ENCODE data around the gene C16orf95. TPM values are rescaled to one million over a fixed set of nuclear protein-coding genes. Genes with fewer than 3 reads are reported as not detected.

C16orf95 gene
- total RNA-seq, 1 experiment from 2014 or later, result 12.0 TPM

DNA sequence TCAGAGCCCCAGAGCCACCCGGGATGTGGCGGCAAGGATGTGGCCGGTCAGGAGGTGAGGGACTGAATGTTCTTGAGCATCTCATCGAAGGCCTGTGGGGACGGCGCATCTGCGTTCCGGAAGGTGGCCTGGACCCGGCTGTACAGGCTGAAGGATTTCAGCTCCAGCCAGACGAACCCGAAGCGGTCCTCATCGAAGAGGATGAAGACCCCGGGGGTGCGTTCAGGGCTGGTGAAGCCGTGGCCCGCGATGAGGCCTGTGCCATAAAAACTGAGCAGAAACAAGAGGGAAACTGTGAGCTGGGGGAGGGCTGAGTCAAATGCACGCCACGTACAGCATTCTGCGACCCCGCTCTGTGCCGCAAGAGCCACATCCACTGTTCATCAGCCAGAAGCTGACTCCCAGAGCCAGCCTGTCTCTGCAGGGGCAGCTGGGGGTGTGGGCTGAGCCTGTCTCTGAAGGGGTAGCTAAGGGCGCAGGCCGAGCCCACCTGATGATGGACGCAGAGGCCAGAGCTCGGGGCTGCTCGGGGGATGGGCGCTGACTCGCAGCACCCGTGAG is 14.1 kb upstream of the C16orf95 start:
- Histone ChIP-seq H3K27me3 (ENCODE audit: low read length) (no peaks in the 10 kb centered on the region), H3K9ac (ENCODE audit: low read length) (no peak overlapping the region), H3K9me2 (replicated peaks; ENCODE audit: insufficient read depth, low read length) (no peaks in the 10 kb centered on the region), H3K4me2 (ENCODE audit: low read depth, low read length, poor library complexity, severe bottlenecking) (no peak overlapping the region), H2AFZ (ENCODE audit: low read length) (no peak overlapping the region), H3K4me1 (ENCODE audit: low read length) (no peaks in the 10 kb centered on the region; the same call in 1 of the 2 replicates), H3K9me3 (ENCODE audit: low read length) (no peaks in the 10 kb centered on the region), H3K36me3 (ENCODE audit: insufficient read depth, low read length) (no peaks in the 10 kb centered on the region; the same call in 1 of the 2 replicates), H3K79me2 (ENCODE audit: low read length) (peaks cover 8% of the 10 kb centered on the region), H4K20me1 (ENCODE audit: insufficient read depth, low read depth, low read length) (peaks cover 11% of the 10 kb centered on the region; the same call in 1 of the 2 replicates), H3K4me3 (ENCODE audit: low read length) (no peak overlapping the region), H3K27ac (ENCODE audit: low read length) (no peak overlapping the region)
- DNase-seq, result no peak

DNA sequence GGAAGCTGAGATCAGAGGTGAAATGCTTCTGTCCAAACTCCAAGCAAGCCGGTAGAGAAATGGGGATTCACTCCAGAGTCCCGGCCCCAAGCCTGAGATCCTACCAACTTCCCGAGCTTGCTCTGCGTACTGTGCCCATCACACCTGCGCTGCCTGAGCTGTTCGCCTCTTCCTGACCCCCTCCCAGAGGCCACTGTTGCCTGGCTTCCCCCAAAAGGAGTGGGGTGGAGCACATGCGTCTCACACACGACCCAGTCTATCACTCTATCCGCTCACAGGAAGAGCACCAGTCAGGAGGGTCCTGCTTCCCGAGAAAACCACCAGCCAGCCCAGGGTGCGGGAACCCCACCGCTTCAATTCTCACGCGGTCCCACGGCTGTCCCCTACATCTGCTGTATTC is 13.5 kb upstream of the C16orf95 start:
- no peak for DNase-seq
- Histone ChIP-seq H3K27me3 (ENCODE audit: low read length) (no peaks in the 10 kb centered on the region), H2AFZ (ENCODE audit: low read length) (no peak overlapping the region), H3K9me3 (ENCODE audit: low read length) (no peaks in the 10 kb centered on the region), H3K4me1 (ENCODE audit: low read length) (no peaks in the 10 kb centered on the region; the same call in 1 of the 2 replicates), H4K20me1 (ENCODE audit: insufficient read depth, low read depth, low read length) (peaks cover 11% of the 10 kb centered on the region; the same call in 1 of the 2 replicates), H3K9ac (ENCODE audit: low read length) (no peak overlapping the region), H3K36me3 (ENCODE audit: insufficient read depth, low read length) (no peaks in the 10 kb centered on the region; the same call in 1 of the 2 replicates), H3K27ac (ENCODE audit: low read length) (no peak overlapping the region), H3K9me2 (replicated peaks; ENCODE audit: insufficient read depth, low read length) (no peaks in the 10 kb centered on the region), H3K4me3 (ENCODE audit: low read length) (no peak overlapping the region), H3K79me2 (ENCODE audit: low read length) (peaks cover 13% of the 10 kb centered on the region), H3K4me2 (ENCODE audit: low read depth, low read length, poor library complexity, severe bottlenecking) (no peak overlapping the region)

DNA sequence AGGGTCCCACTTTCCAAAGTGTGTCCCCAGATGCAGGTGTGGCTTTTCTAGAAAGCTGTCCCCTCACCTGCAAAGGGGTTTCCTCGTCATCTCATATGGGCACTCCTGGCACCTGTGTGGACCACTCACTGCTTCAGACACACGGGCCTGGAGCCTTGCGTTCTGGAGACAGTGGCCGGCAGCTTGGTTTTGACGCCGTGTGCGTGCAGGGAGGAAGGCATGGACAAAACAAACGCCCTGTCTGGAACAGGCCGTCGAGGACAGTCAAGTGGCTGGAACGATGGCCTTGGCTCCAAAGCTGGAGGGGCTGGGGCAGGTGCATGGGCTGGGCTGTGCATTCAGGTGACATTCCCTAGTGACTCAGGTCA is 13.0 kb upstream of the C16orf95 start:
- Histone ChIP-seq H3K9me3 (ENCODE audit: low read length) (no peaks in the 10 kb centered on the region), H3K4me2 (ENCODE audit: low read depth, low read length, poor library complexity, severe bottlenecking) (no peak overlapping the region), H3K4me1 (ENCODE audit: low read length) (no peaks in the 10 kb centered on the region; the same call in 1 of the 2 replicates), H3K36me3 (ENCODE audit: insufficient read depth, low read length) (no peaks in the 10 kb centered on the region; the same call in 1 of the 2 replicates), H3K9me2 (replicated peaks; ENCODE audit: insufficient read depth, low read length) (no peaks in the 10 kb centered on the region), H3K27me3 (ENCODE audit: low read length) (no peaks in the 10 kb centered on the region), H2AFZ (ENCODE audit: low read length) (no peak overlapping the region), H3K27ac (ENCODE audit: low read length) (no peak overlapping the region), H3K79me2 (ENCODE audit: low read length) (peaks cover 13% of the 10 kb centered on the region), H3K9ac (ENCODE audit: low read length) (no peak overlapping the region), H4K20me1 (ENCODE audit: insufficient read depth, low read depth, low read length) (peaks cover 11% of the 10 kb centered on the region; the same call in 1 of the 2 replicates), H3K4me3 (ENCODE audit: low read length) (no peak overlapping the region)
- no peak for DNase-seq

DNA sequence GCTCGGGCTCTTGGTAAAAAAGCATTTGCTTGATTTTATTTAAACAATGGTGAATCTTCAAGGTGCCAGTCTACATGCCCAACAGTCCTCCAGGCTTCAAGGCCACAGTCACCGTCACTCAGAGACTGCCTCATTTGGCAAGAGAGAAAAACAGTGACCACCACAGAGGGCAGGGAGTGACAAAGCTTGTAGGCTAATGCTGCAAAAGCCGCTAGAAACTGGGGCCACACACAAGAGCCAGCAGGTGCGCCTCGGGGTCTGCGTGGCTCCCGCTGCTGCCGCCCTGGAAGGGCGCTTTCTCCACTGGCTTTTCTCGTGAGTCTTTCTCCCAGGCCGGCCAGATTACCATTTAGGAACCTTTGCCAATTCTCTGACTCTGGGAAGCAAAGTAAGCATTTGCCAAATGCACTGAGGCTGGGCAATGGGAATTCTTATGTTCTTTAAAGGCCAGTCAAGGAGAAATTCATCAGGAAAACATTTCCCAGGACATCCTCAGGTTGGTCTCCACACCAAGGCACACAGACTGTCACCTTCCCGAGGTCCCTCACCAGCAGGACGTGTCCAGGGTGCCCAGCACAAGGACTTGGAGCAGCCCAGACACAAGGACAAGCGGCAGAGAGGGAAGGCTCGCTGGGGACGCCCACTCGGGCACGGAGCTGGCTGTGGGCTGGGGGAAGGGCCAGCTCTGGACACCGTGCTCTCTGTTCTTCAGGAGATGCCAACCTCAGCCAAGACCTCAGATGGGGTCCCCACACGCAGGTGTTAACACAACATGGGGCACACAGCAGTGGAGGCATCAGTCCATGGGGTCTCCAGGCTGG is 12.5 kb upstream of the C16orf95 start:
- H3K36me3 ChIP-seq (ENCODE audit: insufficient read depth, low read length), result no peaks in the 10 kb centered on the region
- H3K27ac ChIP-seq (ENCODE audit: low read length), result no peak overlapping the region
- no peaks in the 10 kb centered on the region for H3K9me2 ChIP-seq (replicated peaks; ENCODE audit: insufficient read depth, low read length)
- peaks cover 11% of the 10 kb centered on the region; the same call in 1 of the 2 replicates for H4K20me1 ChIP-seq (ENCODE audit: insufficient read depth, low read depth, low read length)
- DNase-seq, result no peak
- no peak overlapping the region for H3K4me2 ChIP-seq (ENCODE audit: low read depth, low read length, poor library complexity, severe bottlenecking)
- H3K4me1 ChIP-seq (ENCODE audit: low read length), result no peaks in the 10 kb centered on the region; the same call in 1 of the 2 replicates
- no peak overlapping the region for H2AFZ ChIP-seq (ENCODE audit: low read length)
- no peaks in the 10 kb centered on the region for H3K9me3 ChIP-seq (ENCODE audit: low read length)
- no peaks in the 10 kb centered on the region for H3K27me3 ChIP-seq (ENCODE audit: low read length)
- no peak overlapping the region for H3K4me3 ChIP-seq (ENCODE audit: low read length)
- peaks cover 13% of the 10 kb centered on the region for H3K79me2 ChIP-seq (ENCODE audit: low read length)
- H3K9ac ChIP-seq (ENCODE audit: low read length), result no peak overlapping the region

DNA sequence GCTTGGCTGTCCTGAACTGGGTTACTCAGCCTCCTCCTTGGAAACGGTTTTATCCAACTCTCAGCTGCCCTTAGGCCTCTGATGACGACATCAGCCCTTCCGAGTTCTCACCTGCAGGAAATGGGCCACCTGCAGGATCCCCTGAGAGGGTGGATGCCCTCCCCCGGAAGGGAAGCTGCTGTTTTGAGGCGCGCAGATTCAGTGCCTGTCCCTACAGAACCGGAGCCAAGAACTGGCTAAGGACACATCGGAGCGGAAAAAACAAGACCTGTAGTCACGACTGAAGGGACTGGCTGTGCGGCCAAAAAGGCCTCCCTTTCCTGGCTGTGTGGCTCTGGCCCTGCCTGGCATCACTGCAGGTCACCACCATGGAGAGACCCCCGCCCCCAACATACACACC is 11.7 kb upstream of the C16orf95 start:
- Histone ChIP-seq H3K4me3 (ENCODE audit: low read length) (no peak overlapping the region), H3K9me2 (replicated peaks; ENCODE audit: insufficient read depth, low read length) (no peaks in the 10 kb centered on the region), H3K27me3 (ENCODE audit: low read length) (no peaks in the 10 kb centered on the region), H3K4me1 (ENCODE audit: low read length) (no peaks in the 10 kb centered on the region; the same call in 1 of the 2 replicates), H3K79me2 (ENCODE audit: low read length) (peaks cover 15% of the 10 kb centered on the region), H3K4me2 (ENCODE audit: low read depth, low read length, poor library complexity, severe bottlenecking) (no peak overlapping the region), H2AFZ (ENCODE audit: low read length) (no peak overlapping the region), H3K9ac (ENCODE audit: low read length) (no peak overlapping the region), H3K27ac (ENCODE audit: low read length) (no peak overlapping the region), H3K9me3 (ENCODE audit: low read length) (no peaks in the 10 kb centered on the region), H3K36me3 (ENCODE audit: insufficient read depth, low read length) (no peaks in the 10 kb centered on the region), H4K20me1 (ENCODE audit: insufficient read depth, low read depth, low read length) (peaks cover 14% of the 10 kb centered on the region; the same call in 1 of the 2 replicates)
- no peak for DNase-seq

DNA sequence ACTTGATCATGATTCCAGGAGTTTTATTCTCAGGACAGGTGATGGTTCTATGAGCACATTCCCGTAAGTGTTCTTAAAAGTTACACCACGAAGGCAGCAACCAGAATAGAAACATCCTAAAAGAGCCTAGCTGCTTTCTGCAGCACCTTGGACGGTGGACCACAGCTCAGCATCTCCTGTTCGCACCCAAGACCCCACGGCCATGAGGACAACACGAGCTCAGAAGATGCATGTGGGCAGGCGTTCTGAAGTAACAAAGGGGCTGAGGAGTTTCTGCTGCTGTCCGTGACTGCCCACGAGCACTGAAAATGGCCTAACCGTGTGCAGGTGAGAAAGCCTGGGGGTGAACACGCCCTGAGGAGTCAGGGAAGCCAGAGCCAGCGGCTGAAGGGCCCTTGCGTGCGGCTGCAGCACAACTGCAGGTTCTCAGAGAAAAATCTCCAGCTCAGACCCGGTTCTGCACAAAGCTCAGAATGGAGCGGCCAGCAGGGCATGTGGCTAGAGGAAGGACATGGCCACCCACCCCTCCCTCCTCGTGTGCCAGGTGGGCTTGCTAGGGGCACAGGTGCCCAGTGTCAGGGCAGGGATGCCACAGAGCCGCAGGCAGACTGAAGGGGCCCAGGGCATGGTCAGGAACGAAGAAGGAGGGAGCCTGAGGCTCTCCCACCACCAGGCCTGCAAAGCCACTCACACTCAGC is 10.8 kb upstream of the C16orf95 start:
- no peaks in the 10 kb centered on the region; the same call in 1 of the 2 replicates for H3K4me1 ChIP-seq (ENCODE audit: low read length)
- H4K20me1 ChIP-seq (ENCODE audit: insufficient read depth, low read depth, low read length), result peaks cover 13% of the 10 kb centered on the region; the same call in 1 of the 2 replicates
- no peak overlapping the region for H3K9ac ChIP-seq (ENCODE audit: low read length)
- H3K27me3 ChIP-seq (ENCODE audit: low read length), result no peaks in the 10 kb centered on the region
- no peak overlapping the region for H3K4me3 ChIP-seq (ENCODE audit: low read length)
- H3K79me2 ChIP-seq (ENCODE audit: low read length), result peaks cover 15% of the 10 kb centered on the region
- H3K9me3 ChIP-seq (ENCODE audit: low read length), result no peaks in the 10 kb centered on the region
- H3K9me2 ChIP-seq (replicated peaks; ENCODE audit: insufficient read depth, low read length), result no peaks in the 10 kb centered on the region
- H2AFZ ChIP-seq (ENCODE audit: low read length), result no peak overlapping the region
- no peak overlapping the region for H3K27ac ChIP-seq (ENCODE audit: low read length)
- DNase-seq, result no peak
- H3K4me2 ChIP-seq (ENCODE audit: low read depth, low read length, poor library complexity, severe bottlenecking), result no peak overlapping the region
- H3K36me3 ChIP-seq (ENCODE audit: insufficient read depth, low read length), result no peaks in the 10 kb centered on the region

DNA sequence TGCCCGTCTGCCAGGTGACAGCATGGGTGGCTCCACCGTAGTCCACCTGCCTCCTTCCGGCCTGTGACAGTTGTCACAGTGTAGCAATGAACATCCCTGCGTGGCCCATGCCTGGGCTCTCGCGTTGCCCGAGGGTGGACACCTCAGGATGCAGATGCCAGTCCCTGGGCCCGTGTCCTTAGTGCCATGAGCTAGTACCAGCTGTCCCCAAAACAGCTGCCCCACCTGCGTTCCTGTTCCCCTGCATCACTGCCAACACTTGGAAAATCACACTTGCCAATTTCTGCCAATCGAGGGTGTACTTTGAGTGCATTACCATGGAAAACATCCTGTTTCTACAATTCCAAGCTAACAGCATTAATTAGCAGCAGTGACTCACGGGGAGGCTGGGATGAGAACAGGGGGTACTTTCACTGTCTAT is 9.0 kb upstream of the C16orf95 start:
- Histone ChIP-seq H3K27ac (ENCODE audit: low read length) (no peak overlapping the region), H3K4me2 (ENCODE audit: low read depth, low read length, poor library complexity, severe bottlenecking) (no peak overlapping the region), H4K20me1 (ENCODE audit: insufficient read depth, low read depth, low read length) (peaks cover 3% of the 10 kb centered on the region; the same call in 1 of the 2 replicates), H3K79me2 (ENCODE audit: low read length) (peaks cover 15% of the 10 kb centered on the region), H3K9me3 (ENCODE audit: low read length) (no peaks in the 10 kb centered on the region), H3K4me3 (ENCODE audit: low read length) (no peak overlapping the region), H2AFZ (ENCODE audit: low read length) (no peak overlapping the region), H3K27me3 (ENCODE audit: low read length) (no peaks in the 10 kb centered on the region), H3K9ac (ENCODE audit: low read length) (no peak overlapping the region), H3K36me3 (ENCODE audit: insufficient read depth, low read length) (no peaks in the 10 kb centered on the region), H3K9me2 (replicated peaks; ENCODE audit: insufficient read depth, low read length) (no peaks in the 10 kb centered on the region), H3K4me1 (ENCODE audit: low read length) (no peaks in the 10 kb centered on the region; the same call in 1 of the 2 replicates)
- no peak for DNase-seq

DNA sequence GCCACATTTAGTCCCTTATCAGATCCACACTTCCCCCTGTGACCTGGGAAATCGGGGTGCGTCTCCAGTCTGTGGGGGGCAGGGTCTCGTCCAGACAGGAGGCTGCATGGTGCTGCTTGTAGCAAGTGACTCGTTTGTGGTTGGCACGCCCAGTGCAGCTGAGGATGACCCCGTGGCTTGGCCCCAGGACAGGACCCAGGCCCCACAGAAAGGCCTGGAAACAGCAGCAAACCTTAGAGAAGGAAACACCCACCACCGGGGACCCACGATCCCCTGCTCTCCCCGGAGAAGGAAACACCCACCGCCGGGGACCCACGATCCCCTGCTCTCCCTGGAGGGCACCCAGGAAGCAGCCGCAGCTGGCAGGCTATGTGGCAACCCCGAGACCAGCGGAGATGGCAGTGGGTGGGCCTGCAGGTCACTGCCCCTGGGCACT is 8.2 kb upstream of the C16orf95 start:
- Histone ChIP-seq H3K27ac (ENCODE audit: low read length) (no peak overlapping the region), H3K9me3 (ENCODE audit: low read length) (no peaks in the 10 kb centered on the region), H3K36me3 (ENCODE audit: insufficient read depth, low read length) (no peaks in the 10 kb centered on the region), H3K9me2 (replicated peaks; ENCODE audit: insufficient read depth, low read length) (no peaks in the 10 kb centered on the region), H3K27me3 (ENCODE audit: low read length) (no peaks in the 10 kb centered on the region), H2AFZ (ENCODE audit: low read length) (no peak overlapping the region), H3K4me1 (ENCODE audit: low read length) (no peaks in the 10 kb centered on the region; the same call in 1 of the 2 replicates), H3K79me2 (ENCODE audit: low read length) (peaks cover 15% of the 10 kb centered on the region), H3K4me3 (ENCODE audit: low read length) (no peak overlapping the region), H3K4me2 (ENCODE audit: low read depth, low read length, poor library complexity, severe bottlenecking) (no peak overlapping the region), H3K9ac (ENCODE audit: low read length) (no peak overlapping the region), H4K20me1 (ENCODE audit: insufficient read depth, low read depth, low read length) (peaks cover 3% of the 10 kb centered on the region; the same call in 1 of the 2 replicates)
- no peak for DNase-seq
